K562 (cell line): ENCODE data around the gene PDE9A. TPM values are rescaled to one million over a fixed set of nuclear protein-coding genes. Genes with fewer than 3 reads are reported as not detected.

Experiments
- ATAC-seq: fragments of 200-7000 bp; cut with Tn5 transposase; 3 replicates; pipeline ENCODE4 v1.9.1; 2020; ENCODE audit warnings: moderate library complexity
- BruUV-seq: library from RNA; stranded (reverse); fragments of 400-500 nt; replicated peaks from 2 replicates; lab custom pipeline; 2021; lab: Mats Ljungman, UMichigan
- CTCF ChIA-PET: fragments of 300-600 bp; formaldehyde crosslinking; extraction: SDS; loops from one replicate; lab custom pipeline; 2021; ENCODE audit warnings: low intra/inter-chr PET ratio; lab: Yijun Ruan, JAX
- POLR2A ChIA-PET: fragments of 300-600, 350-650 bp; sonication (Branson Sonifier 250); formaldehyde crosslinking; extraction: SDS; loops from one replicate; lab custom pipeline; 2021; ENCODE audit warnings: antibody characterized with exemption, inconsistent platforms; lab: Yijun Ruan, JAX
- DNase-seq, 4 experiments: peaks; one replicate each; pipeline versions ENCODE4 v3.0.0 to v3.0.0-alpha.2; 2011 to 2018; ENCODE audit warnings: low spot score in 3 of 4, mixed read lengths in 3 of 4; ENCODE audit errors: extremely low read depth in 1 of 4
- FAIRE-seq: peaks from 2 replicates; lab custom pipeline; 2011; peaks lifted over from hg19 to GRCh38; lab: Jason Lieb, UNC
- H2AFZ ChIP-seq: 2 replicates; pipeline ENCODE4 v1.6.0; 2011; ENCODE audit warnings: low read depth, low read length, control low read depth, inconsistent platforms
- H3K27ac ChIP-seq: fragments of 200-600 bp; 3 replicates; pipeline ENCODE4 v1.8.0; 2011; ENCODE audit warnings: low read depth, mild to moderate bottlenecking, control low read depth, inconsistent platforms, low read length, moderate library complexity, mixed read lengths; ENCODE audit errors: extremely low read depth
- H3K27me3 ChIP-seq, 2 experiments: fragments of 300-600 bp in 1 of 2; 2 replicates in 1 of 2; 3 replicates in 1 of 2; pipeline versions ENCODE4 v1.6.0 to v1.8.0; 2011; ENCODE audit warnings: inconsistent platforms in 2 of 2, low read length in 2 of 2, mild to moderate bottlenecking in 1 of 2, mixed read lengths in 1 of 2, moderate library complexity in 1 of 2; ENCODE audit not compliant: control insufficient read depth in 2 of 2, insufficient read depth in 2 of 2
- H3K36me3 ChIP-seq: fragments of 300-600 bp; 3 replicates; pipeline ENCODE4 v1.8.0; 2011; ENCODE audit warnings: mild to moderate bottlenecking, low read length, inconsistent platforms; ENCODE audit not compliant: control insufficient read depth, insufficient read depth
- H3K4me1 ChIP-seq, 2 experiments: fragments of 200-600 bp in 1 of 2; replicated peaks in 1 of 2; 2 replicates in 1 of 2; 3 replicates in 1 of 2; pipeline versions ENCODE4 v1.5.1 to v1.8.0; 2011; ENCODE audit warnings: inconsistent platforms in 2 of 2, low read length in 2 of 2, mild to moderate bottlenecking in 1 of 2, mixed read lengths in 1 of 2, moderate library complexity in 1 of 2; ENCODE audit not compliant: control insufficient read depth in 2 of 2, insufficient read depth in 2 of 2
- H3K4me2 ChIP-seq: 2 replicates; pipeline ENCODE4 v1.6.1; 2011; ENCODE audit warnings: low read length, control low read depth, inconsistent platforms, mixed read lengths; ENCODE audit not compliant: insufficient read depth
- H3K4me3 ChIP-seq: fragments of 200-600 bp; sonication (generic), shearing (Covaris generic); 2 replicates; pipeline ENCODE4 v1.5.1; 2016; ENCODE audit warnings: control low read depth, inconsistent platforms
- H3K79me2 ChIP-seq: fragments of 200-600 bp; 3 replicates; pipeline ENCODE4 v1.8.0; 2011; ENCODE audit warnings: low read length, inconsistent platforms; ENCODE audit not compliant: control insufficient read depth, insufficient read depth
- H3K9ac ChIP-seq, 2 experiments: 2 replicates each; pipeline versions ENCODE4 v1.6.0 to v1.6.1; 2011; ENCODE audit warnings: low read depth in 2 of 2, low read length in 2 of 2, control low read depth in 1 of 2, inconsistent platforms in 1 of 2, mild to moderate bottlenecking in 1 of 2, mixed read lengths in 1 of 2; ENCODE audit not compliant: insufficient read depth in 1 of 2
- H3K9me1 ChIP-seq: one replicate; pipeline ENCODE4 v1.6.0; 2011; ENCODE audit warnings: inconsistent platforms, mild to moderate bottlenecking, low read length, moderate library complexity; ENCODE audit not compliant: control insufficient read depth, insufficient read depth
- H3K9me3 ChIP-seq: replicated peaks from 2 replicates; pipeline ENCODE4 v1.5.1; 2011; ENCODE audit warnings: low read depth, low read length, inconsistent platforms; ENCODE audit not compliant: control insufficient read depth, insufficient read depth
- H4K20me1 ChIP-seq: replicated peaks from 2 replicates; pipeline ENCODE4 v1.6.1; 2011; ENCODE audit warnings: low read length, inconsistent platforms, mixed read lengths; ENCODE audit not compliant: control insufficient read depth, insufficient read depth
- DDX20 ChIP-seq: fragments of 450-650 bp; IDR thresholded peaks from 2 replicates; pipeline ENCODE4 v1.6.1; 2016; ENCODE audit warnings: missing genetic modification characterization, low read depth, mild to moderate bottlenecking, missing compliant biosample characterization, moderate library complexity
- HSF4 ChIP-seq: fragments of 250-450 bp; sonication (Bioruptor Pico); IDR thresholded peaks from 2 replicates; pipeline ENCODE4 v2.1.2; 2022; ENCODE audit warnings: mild to moderate bottlenecking, moderate library complexity, borderline replicate concordance
- KAT2B ChIP-seq: IDR thresholded peaks from one replicate; pipeline ENCODE4 v1.6.1; 2012; ENCODE audit warnings: low read depth, mild to moderate bottlenecking, control low read depth, inconsistent platforms, low read length, moderate library complexity
- KLF1 ChIP-seq: fragments of 450-650 bp; IDR thresholded peaks from 2 replicates; pipeline ENCODE4 v1.6.1; 2016; ENCODE audit warnings: missing genetic modification characterization, missing compliant biosample characterization
- NCOR1 ChIP-seq: fragments of 450-650 bp; IDR thresholded peaks from 2 replicates; pipeline ENCODE4 v1.6.1; 2016; ENCODE audit warnings: mild to moderate bottlenecking, moderate library complexity
- PRMT5 ChIP-seq: sonication (generic); formaldehyde crosslinking; IDR thresholded peaks from 2 replicates; pipeline ENCODE4 v1.5.0; 2020; ENCODE audit warnings: missing genetic modification reagents
- RFX5 ChIP-seq: IDR thresholded peaks from 2 replicates; pipeline ENCODE4 v1.6.1; 2011; ENCODE audit warnings: low read depth, mild to moderate bottlenecking, improper control_type of control experiment, low read length
- SIRT6 ChIP-seq: IDR thresholded peaks from one replicate; pipeline ENCODE4 v1.6.1; 2012; ENCODE audit warnings: low read depth, mild to moderate bottlenecking, control low read depth, inconsistent platforms, low read length, moderate library complexity
- SRSF1 ChIP-seq: fragments of 200-400 bp; formaldehyde crosslinking; IDR thresholded peaks from 2 replicates; pipeline ENCODE4 v1.6.1; 2017; ENCODE audit warnings: mild to moderate bottlenecking, low read depth, low read length, moderate library complexity
- ZC3H8 ChIP-seq: fragments of 450-650 bp; IDR thresholded peaks from 2 replicates; pipeline ENCODE4 v1.6.1; 2017
- ZNF23 ChIP-seq: fragments of 250-450 bp; sonication (Bioruptor Pico); IDR thresholded peaks from 2 replicates; pipeline ENCODE4 v1.4.0; 2020; ENCODE audit warnings: mild to moderate bottlenecking
- WGBS: fragments of 100-300 bp; shearing (Covaris generic); methylation state at CpG from one replicate; pipeline ENCODE4 v1.1.6; 2016; ENCODE audit warnings: low coverage, mixed read lengths; ENCODE audit not compliant: insufficient coverage; ENCODE audit errors: missing lambda C conversion rate; 5-methylcytosine and 5-hydroxymethylcytosine counted together
- in situ Hi-C: fragments of 300-500 bp; cut with MboI; formaldehyde crosslinking; loops from 4 replicates; pipeline ENCODE4 v1.15.0; 2018; ENCODE audit warnings: inconsistent platforms, mixed read lengths
- intact Hi-C: fragments of 100-400 bp; cut with micrococcal nuclease; formaldehyde crosslinking; loops from 2 replicates; pipeline ENCODE4 v1.14.2; 2022
- polyA plus RNA-seq, 8 experiments: library from polyadenylated mRNA; depleted of rRNA in 4 of 8; stranded (reverse) in 5 of 8; unstranded in 3 of 8; fragments of >200 nt; fragmentation: Nextera tagmentation in 2 of 8; fragmentation: Illumina TruSeq in 1 of 8; extraction: Ambion mirVana in 2 of 8; extraction: Trizol in 1 of 8; gene quantifications; 2 replicates each; pipeline versions ENCODE4 v1.2.1 to v1.2.3, GENCODE V29; 2011 to 2014; ENCODE audit warnings: inconsistent platforms in 1 of 8, missing spikeins in 1 of 8
- total RNA-seq, 7 experiments: library from RNA; depleted of rRNA in 6 of 7; stranded (reverse); fragments of >200 nt in 6 of 7; fragmentation: Illumina TruSeq in 2 of 7; extraction: Trizol in 2 of 7; gene quantifications; 2 replicates each; pipeline versions ENCODE4 v1.2.1 to v1.2.3, GENCODE V29; 2011 to 2021; ENCODE audit warnings: low replicate concordance in 1 of 7
- TF ChIP-seq, protein P1 (sequence below): sonication (generic); formaldehyde crosslinking; IDR thresholded peaks from 2 replicates; pipeline ENCODE4 v1.8.0; 2022; ENCODE audit warnings: missing genetic modification reagents, mild to moderate bottlenecking, borderline replicate concordance
- TF ChIP-seq, protein P2 (sequence below): sonication (generic); formaldehyde crosslinking; IDR thresholded peaks from 2 replicates; pipeline ENCODE4 v1.8.1; 2023; ENCODE audit warnings: mild to moderate bottlenecking, missing genetic modification reagents
- TF ChIP-seq, protein P3 (sequence below): fragments of 250-450 bp; sonication (Bioruptor Pico); IDR thresholded peaks from 2 replicates; pipeline ENCODE4 v1.8.0; 2022; ENCODE audit warnings: moderate library complexity, mild to moderate bottlenecking, inconsistent platforms

Gene PDE9A
- total and polyA plus RNA-seq, 9 of the 15 experiments (the other 6 are each of a cell fraction or from before 2014, with no cell fraction given): 0.07 to 0.27 TPM; not detected in 7

DNA sequence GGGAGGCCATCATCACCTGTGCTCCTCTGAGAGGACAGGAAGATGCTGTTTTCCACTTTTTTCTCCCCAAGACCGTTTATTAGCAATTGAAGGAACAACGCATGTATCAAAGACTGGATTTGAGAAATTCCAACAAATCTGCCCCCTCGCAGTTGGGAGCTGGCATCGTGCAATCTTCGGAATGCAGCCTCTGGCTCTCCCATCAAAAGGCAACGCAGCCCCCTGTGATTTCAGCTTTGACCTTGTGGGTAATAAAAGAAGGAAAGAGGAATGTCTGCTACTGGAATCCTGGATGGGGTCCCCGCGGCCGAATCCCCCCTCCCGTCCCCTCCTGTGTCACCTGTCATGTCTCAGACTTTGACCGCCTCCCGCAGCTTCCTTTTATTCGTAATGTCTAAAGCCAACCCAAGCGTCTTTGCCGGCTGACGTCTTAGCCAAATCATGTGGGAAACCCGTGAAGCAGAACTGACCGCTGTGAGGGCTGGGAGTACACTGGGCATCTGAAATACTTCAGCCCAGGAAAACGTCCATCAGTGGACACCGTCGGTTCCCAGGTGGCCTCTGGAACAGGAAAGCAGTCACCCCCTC, 124.4 kb downstream of the PDE9A start (continued):
- TF ChIP-seq SRSF1 (no peak), ZC3H8 (no peak), NCOR1 (no peak), RFX5 (no peak), SIRT6 (no peak), KLF1 (tag) (no peak)
- TF ChIP-seq, protein P1, sequence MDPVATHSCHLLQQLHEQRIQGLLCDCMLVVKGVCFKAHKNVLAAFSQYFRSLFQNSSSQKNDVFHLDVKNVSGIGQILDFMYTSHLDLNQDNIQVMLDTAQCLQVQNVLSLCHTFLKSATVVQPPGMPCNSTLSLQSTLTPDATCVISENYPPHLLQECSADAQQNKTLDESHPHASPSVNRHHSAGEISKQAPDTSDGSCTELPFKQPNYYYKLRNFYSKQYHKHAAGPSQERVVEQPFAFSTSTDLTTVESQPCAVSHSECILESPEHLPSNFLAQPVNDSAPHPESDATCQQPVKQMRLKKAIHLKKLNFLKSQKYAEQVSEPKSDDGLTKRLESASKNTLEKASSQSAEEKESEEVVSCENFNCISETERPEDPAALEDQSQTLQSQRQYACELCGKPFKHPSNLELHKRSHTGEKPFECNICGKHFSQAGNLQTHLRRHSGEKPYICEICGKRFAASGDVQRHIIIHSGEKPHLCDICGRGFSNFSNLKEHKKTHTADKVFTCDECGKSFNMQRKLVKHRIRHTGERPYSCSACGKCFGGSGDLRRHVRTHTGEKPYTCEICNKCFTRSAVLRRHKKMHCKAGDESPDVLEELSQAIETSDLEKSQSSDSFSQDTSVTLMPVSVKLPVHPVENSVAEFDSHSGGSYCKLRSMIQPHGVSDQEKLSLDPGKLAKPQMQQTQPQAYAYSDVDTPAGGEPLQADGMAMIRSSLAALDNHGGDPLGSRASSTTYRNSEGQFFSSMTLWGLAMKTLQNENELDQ: no peak

DNA sequence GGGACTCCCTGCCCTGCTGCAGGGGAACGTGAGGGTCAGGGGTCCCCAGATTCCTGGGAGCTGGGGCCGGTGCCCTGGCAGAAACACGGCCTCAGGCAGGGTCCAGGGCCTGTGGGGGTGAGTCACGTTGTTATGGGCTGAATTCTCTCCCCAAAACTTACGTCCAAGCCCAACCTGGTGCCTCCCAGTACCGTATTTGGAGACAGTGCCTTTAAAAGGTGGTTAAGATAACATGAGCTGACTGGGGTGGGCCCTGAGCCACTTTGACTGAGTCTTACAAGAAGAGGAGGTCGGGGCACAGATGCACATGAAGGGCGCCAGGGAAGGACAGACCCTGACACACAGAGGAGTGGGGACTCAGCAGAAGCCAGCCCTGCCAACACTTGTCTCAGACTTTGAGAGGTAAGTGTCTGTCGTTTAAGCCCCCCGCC, 126.0 kb downstream of the PDE9A start:
- Histone ChIP-seq H3K9me3 (no peaks in the 10 kb centered on the region), H2AFZ (no peak overlapping the region), H3K79me2 (no peaks in the 10 kb centered on the region), H3K9ac (no peak overlapping the region; a peak in 1 of 4 replicates), H4K20me1 (peaks cover 14% of the 10 kb centered on the region), H3K36me3 (no peaks in the 10 kb centered on the region), H3K4me1 (peaks cover 0 to 18% of the 10 kb centered on the region in 2 experiments; a peak in 2 of 5 replicates), H3K27ac (no peak overlapping the region), H3K27me3 (peaks cover 69 to 85% of the 10 kb centered on the region in 2 experiments), H3K9me1 (peaks cover 3% of the 10 kb centered on the region), H3K4me3 (no peak overlapping the region), H3K4me2 (no peak overlapping the region)
- ChIA-PET POLR2A (no interaction called here), CTCF (no interaction called here)
- no TSS peak for BruUV-seq
- FAIRE-seq: no peak
- intact Hi-C loops (loop anchor here (10.0 kb wide), 1 partner anchor 75 kb away; no protein-coding TSS in a partner anchor), in situ Hi-C loops (no loop called here)
- TF ChIP-seq, protein P2, sequence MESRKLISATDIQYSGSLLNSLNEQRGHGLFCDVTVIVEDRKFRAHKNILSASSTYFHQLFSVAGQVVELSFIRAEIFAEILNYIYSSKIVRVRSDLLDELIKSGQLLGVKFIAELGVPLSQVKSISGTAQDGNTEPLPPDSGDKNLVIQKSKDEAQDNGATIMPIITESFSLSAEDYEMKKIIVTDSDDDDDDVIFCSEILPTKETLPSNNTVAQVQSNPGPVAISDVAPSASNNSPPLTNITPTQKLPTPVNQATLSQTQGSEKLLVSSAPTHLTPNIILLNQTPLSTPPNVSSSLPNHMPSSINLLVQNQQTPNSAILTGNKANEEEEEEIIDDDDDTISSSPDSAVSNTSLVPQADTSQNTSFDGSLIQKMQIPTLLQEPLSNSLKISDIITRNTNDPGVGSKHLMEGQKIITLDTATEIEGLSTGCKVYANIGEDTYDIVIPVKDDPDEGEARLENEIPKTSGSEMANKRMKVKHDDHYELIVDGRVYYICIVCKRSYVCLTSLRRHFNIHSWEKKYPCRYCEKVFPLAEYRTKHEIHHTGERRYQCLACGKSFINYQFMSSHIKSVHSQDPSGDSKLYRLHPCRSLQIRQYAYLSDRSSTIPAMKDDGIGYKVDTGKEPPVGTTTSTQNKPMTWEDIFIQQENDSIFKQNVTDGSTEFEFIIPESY (CRISPR knock-in tag): no peak
- TF ChIP-seq ZNF23 (CRISPR knock-in tag): no peak
- TF ChIP-seq, protein P3, sequence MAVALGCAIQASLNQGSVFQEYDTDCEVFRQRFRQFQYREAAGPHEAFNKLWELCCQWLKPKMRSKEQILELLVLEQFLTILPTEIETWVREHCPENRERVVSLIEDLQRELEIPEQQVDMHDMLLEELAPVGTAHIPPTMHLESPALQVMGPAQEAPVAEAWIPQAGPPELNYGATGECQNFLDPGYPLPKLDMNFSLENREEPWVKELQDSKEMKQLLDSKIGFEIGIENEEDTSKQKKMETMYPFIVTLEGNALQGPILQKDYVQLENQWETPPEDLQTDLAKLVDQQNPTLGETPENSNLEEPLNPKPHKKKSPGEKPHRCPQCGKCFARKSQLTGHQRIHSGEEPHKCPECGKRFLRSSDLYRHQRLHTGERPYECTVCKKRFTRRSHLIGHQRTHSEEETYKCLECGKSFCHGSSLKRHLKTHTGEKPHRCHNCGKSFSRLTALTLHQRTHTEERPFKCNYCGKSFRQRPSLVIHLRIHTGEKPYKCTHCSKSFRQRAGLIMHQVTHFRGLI (CRISPR knock-in tag): no peak
- TF ChIP-seq HSF4 (CRISPR knock-in tag): no peak
- no peak for TF ChIP-seq DDX20 (tag)
- TF ChIP-seq PRMT5 (CRISPR knock-in tag): no peak
- no peak for TF ChIP-seq KAT2B
- 0% methylated on average over 10 of the region's 10 CpGs for WGBS
- ATAC-seq: no peak
- no peak for DNase-seq
